Measurements from ENCODE around the gene ZNF688. TPM values are rescaled to one million over a fixed set of nuclear protein-coding genes. Genes with fewer than 3 reads are reported as not detected.

ZNF688 gene
- total RNA-seq, 4 donors from 2014 or later = 15.9 to 22.1 (median 20.8) TPM

GRCh38 chr16:30569281-30569680 is 2.2 kb downstream of the ZNF688 start:
- ATAC-seq = no peak
- Histone ChIP-seq H3K4me3 (no peak overlapping the region), H3K9me3 (no peaks in the 10 kb centered on the region), H3K36me3 (peaks cover 0 to 5% of the 10 kb centered on the region in 2 donors), H3K4me1 (peaks cover 0 to 30% (median 19%) of the 10 kb centered on the region in 3 donors), H3K27ac (peak overlapping the region in 2 of 4 donors; percentile 6 to 19), H3K27me3 (no peaks in the 10 kb centered on the region)
- TF ChIP-seq POLR2AphosphoS5 (IDR thresholded peaks at IDR 0.05) (no peak), EP300 (IDR thresholded peaks at IDR 0.05) (no peak), POLR2A (IDR thresholded peaks at IDR 0.05) (no peak)
- TF ChIP-seq, protein P1, sequence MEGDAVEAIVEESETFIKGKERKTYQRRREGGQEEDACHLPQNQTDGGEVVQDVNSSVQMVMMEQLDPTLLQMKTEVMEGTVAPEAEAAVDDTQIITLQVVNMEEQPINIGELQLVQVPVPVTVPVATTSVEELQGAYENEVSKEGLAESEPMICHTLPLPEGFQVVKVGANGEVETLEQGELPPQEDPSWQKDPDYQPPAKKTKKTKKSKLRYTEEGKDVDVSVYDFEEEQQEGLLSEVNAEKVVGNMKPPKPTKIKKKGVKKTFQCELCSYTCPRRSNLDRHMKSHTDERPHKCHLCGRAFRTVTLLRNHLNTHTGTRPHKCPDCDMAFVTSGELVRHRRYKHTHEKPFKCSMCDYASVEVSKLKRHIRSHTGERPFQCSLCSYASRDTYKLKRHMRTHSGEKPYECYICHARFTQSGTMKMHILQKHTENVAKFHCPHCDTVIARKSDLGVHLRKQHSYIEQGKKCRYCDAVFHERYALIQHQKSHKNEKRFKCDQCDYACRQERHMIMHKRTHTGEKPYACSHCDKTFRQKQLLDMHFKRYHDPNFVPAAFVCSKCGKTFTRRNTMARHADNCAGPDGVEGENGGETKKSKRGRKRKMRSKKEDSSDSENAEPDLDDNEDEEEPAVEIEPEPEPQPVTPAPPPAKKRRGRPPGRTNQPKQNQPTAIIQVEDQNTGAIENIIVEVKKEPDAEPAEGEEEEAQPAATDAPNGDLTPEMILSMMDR (IDR thresholded peaks at IDR 0.05) = no peak
- WGBS, 2 donors (ENCODE audit: low coverage in 1 of 2) = 71 to 89% methylated on average over 3 of the region's 3 CpGs

GRCh38 chr16:30567991-30568638 is 3.4 kb downstream of the ZNF688 start:
- ATAC-seq = no peak
- Histone ChIP-seq H3K36me3 (peaks cover 0 to 5% of the 10 kb centered on the region in 2 donors), H3K27me3 (no peaks in the 10 kb centered on the region), H3K4me1 (peaks cover 0 to 30% (median 19%) of the 10 kb centered on the region in 3 donors), H3K27ac (peak overlapping the region in 1 of 4 donors; percentile 19), H3K4me3 (no peak overlapping the region), H3K9me3 (no peaks in the 10 kb centered on the region)
- TF ChIP-seq EP300 (IDR thresholded peaks at IDR 0.05) = no peak
- TF ChIP-seq, protein P1 (IDR thresholded peaks at IDR 0.05) = no peak
- TF ChIP-seq POLR2A (IDR thresholded peaks at IDR 0.05) = no peak
- TF ChIP-seq POLR2AphosphoS5 (IDR thresholded peaks at IDR 0.05) = no peak
- 58% methylated on average over 5 to 6 of the region's 6 CpGs for WGBS, 2 donors (ENCODE audit: low coverage in 1 of 2)

- Histone ChIP-seq H3K4me3 (no peak overlapping the region), H3K27me3 (no peaks in the 10 kb centered on the region), H3K4me1 (peaks cover 0 to 24% (median 15%) of the 10 kb centered on the region in 3 donors), H3K36me3 (peaks cover 0 to 5% of the 10 kb centered on the region in 2 donors), H3K9me3 (no peaks in the 10 kb centered on the region), H3K27ac (no peak overlapping the region)
- no peak for ATAC-seq
- 62 to 73% methylated on average over 3 to 8 of the region's 14 CpGs for WGBS, 2 donors (ENCODE audit: low coverage in 1 of 2)
- TF ChIP-seq POLR2A (IDR thresholded peaks at IDR 0.05) = no peak
- TF ChIP-seq, protein P1 (IDR thresholded peaks at IDR 0.05) = no peak
- TF ChIP-seq POLR2AphosphoS5 (IDR thresholded peaks at IDR 0.05) = no peak
- TF ChIP-seq EP300 (IDR thresholded peaks at IDR 0.05) = no peak
Measured at GRCh38 chr16:30567160-30567990, 4.1 kb downstream of the ZNF688 start.

- no peak for ATAC-seq
- WGBS, 2 donors (ENCODE audit: low coverage in 1 of 2) = 81 to 89% methylated on average over 3 to 4 of the region's 4 CpGs
- Histone ChIP-seq H3K27ac (no peak overlapping the region), H3K9me3 (no peaks in the 10 kb centered on the region), H3K4me1 (peaks cover 0 to 23% (median 11%) of the 10 kb centered on the region in 3 donors), H3K4me3 (no peak overlapping the region), H3K36me3 (peaks cover 0 to 5% of the 10 kb centered on the region in 2 donors), H3K27me3 (no peaks in the 10 kb centered on the region)
- TF ChIP-seq EP300 (IDR thresholded peaks at IDR 0.05) (no peak), POLR2A (IDR thresholded peaks at IDR 0.05) (no peak), POLR2AphosphoS5 (IDR thresholded peaks at IDR 0.05) (no peak)
- TF ChIP-seq, protein P1 (IDR thresholded peaks at IDR 0.05) = no peak
Measured at GRCh38 chr16:30566531-30566930, 5.0 kb downstream of the ZNF688 start.
